PC-3 (cell line): ENCODE results near the gene MRPL49.

Experiments
- EZH2 ChIP-seq: fragments of 300-600 bp; sonication (generic); IDR thresholded peaks from one replicate; pipeline ENCODE4 v1.6.1; 2017; ENCODE audit warnings: antibody characterized with exemption, mild to moderate bottlenecking, low read length; ENCODE audit not compliant: unreplicated experiment
- TF ChIP-seq, protein P1 (sequence below): fragments of 300-600 bp; sonication (generic); conservative IDR thresholded peaks from 2 replicates; pipeline ENCODE4 v1.5.1; 2017; ENCODE audit warnings: antibody characterized with exemption, low read depth, mild to moderate bottlenecking, low read length

DNA sequence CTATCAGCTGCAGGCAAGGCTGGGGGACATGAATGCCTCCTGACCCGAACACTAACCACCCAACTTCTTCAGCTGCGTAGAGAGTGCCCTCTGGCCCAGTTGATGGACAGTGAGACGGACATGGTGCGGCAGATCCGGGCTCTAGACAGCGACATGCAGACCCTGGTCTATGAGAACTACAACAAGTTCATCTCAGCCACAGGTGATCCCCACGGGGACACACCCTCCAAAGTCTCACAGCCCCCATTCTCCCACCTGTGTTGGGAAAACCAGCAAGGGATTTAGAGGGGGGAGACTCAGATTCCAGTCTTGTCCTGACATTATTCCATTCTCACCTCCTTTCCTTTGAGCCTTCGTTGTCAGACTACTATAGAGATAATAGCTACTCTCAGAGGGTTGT, 25.2 kb upstream of the MRPL49 start:
- TF ChIP-seq, protein P1, sequence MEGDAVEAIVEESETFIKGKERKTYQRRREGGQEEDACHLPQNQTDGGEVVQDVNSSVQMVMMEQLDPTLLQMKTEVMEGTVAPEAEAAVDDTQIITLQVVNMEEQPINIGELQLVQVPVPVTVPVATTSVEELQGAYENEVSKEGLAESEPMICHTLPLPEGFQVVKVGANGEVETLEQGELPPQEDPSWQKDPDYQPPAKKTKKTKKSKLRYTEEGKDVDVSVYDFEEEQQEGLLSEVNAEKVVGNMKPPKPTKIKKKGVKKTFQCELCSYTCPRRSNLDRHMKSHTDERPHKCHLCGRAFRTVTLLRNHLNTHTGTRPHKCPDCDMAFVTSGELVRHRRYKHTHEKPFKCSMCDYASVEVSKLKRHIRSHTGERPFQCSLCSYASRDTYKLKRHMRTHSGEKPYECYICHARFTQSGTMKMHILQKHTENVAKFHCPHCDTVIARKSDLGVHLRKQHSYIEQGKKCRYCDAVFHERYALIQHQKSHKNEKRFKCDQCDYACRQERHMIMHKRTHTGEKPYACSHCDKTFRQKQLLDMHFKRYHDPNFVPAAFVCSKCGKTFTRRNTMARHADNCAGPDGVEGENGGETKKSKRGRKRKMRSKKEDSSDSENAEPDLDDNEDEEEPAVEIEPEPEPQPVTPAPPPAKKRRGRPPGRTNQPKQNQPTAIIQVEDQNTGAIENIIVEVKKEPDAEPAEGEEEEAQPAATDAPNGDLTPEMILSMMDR = no peak
- no peak for TF ChIP-seq EZH2
